Mucosa of rectum (tissue), 2 donors: ENCODE data around the gene LIPA.

Source experiments
- H3K27ac ChIP-seq, 2 donors: one replicate each; pipeline ENCODE4 v1.7.0; 2013; ENCODE audit warnings: inconsistent platforms in 2 of 2, low read depth in 2 of 2, low read length in 2 of 2
- H3K27me3 ChIP-seq, 2 donors: one replicate each; pipeline ENCODE4 v1.7.0; 2013; ENCODE audit warnings: low read length in 2 of 2; ENCODE audit not compliant: control insufficient read depth in 2 of 2, insufficient read depth in 2 of 2
- H3K36me3 ChIP-seq, 2 donors: one replicate each; pipeline ENCODE4 v1.7.0; 2013; ENCODE audit warnings: low read length in 2 of 2; ENCODE audit not compliant: control insufficient read depth in 2 of 2, insufficient read depth in 2 of 2
- H3K4me1 ChIP-seq, 2 donors: one replicate each; pipeline ENCODE4 v1.7.0; 2013; ENCODE audit warnings: low read length in 2 of 2, mild to moderate bottlenecking in 1 of 2; ENCODE audit not compliant: control insufficient read depth in 2 of 2, insufficient read depth in 2 of 2
- H3K4me3 ChIP-seq, 2 donors: one replicate each; pipeline ENCODE4 v1.7.0; 2013; ENCODE audit warnings: low read length in 2 of 2
- H3K9ac ChIP-seq, 2 donors: one replicate each; pipeline ENCODE4 v1.7.0; 2013; ENCODE audit warnings: low read length in 2 of 2, low read depth in 1 of 2, mild to moderate bottlenecking in 1 of 2
- H3K9me3 ChIP-seq, 2 donors: one replicate each; pipeline ENCODE4 v1.7.0; 2013; ENCODE audit warnings: low read length in 2 of 2; ENCODE audit not compliant: control insufficient read depth in 2 of 2
- donor health status: healthy.
- donor health status: Normal muscosa, but diverticular disease.

Gene LIPA

GRCh38 chr10:89228146-89228545 lies 23.4 kb downstream of the LIPA start:
- no peaks in the 10 kb centered on the region for H3K9me3 ChIP-seq
- H3K36me3 ChIP-seq = peaks cover 2 to 5% of the 10 kb centered on the region in 2 donors
- no peak overlapping the region for H3K27ac ChIP-seq
- H3K4me1 ChIP-seq = no peaks in the 10 kb centered on the region
- no peak overlapping the region for H3K9ac ChIP-seq
- H3K4me3 ChIP-seq = no peak overlapping the region
- H3K27me3 ChIP-seq = no peaks in the 10 kb centered on the region

GRCh38 chr10:89226891-89227290 lies 24.7 kb downstream of the LIPA start:
- no peak overlapping the region for H3K27ac ChIP-seq
- no peak overlapping the region for H3K4me3 ChIP-seq
- no peaks in the 10 kb centered on the region for H3K4me1 ChIP-seq
- no peaks in the 10 kb centered on the region for H3K9me3 ChIP-seq
- no peaks in the 10 kb centered on the region for H3K27me3 ChIP-seq
- H3K9ac ChIP-seq = no peak overlapping the region
- peaks cover 2 to 5% of the 10 kb centered on the region in 2 donors for H3K36me3 ChIP-seq

DNA sequence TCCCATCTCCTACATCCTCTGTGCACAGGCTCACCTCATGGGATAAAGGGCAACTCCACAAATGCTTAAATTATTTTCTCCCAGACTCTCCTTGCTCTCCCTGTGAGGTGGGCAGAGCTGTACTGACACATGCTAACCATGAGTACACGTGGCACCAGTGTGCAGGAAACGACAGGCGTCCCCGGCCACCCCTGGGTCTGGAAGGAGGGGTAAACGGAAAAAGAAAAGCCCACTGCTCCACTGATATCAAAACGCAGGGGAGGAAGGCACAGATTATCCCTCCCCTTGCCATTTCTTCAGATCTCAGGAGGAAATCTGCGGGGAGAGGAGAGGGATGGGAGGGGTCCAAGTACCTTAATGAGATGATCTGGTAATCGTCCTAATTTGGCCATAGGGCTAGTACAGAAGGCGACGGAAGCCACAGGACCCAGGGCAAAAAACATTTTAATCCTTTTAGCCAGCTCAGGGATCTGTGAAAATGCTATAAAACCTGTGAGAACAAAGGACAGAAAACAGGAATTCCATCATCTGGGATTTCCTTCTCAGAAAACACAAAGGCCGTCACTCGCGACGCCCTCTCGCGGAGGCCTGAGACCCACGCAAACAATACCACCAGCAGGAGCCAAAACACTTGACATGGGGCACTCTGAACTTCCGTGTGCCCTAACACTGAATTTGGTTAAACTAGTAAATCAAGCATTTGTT lies 26.7 kb downstream of the LIPA start:
- no peak overlapping the region for H3K27ac ChIP-seq
- no peak overlapping the region for H3K4me3 ChIP-seq
- no peaks in the 10 kb centered on the region for H3K4me1 ChIP-seq

DNA sequence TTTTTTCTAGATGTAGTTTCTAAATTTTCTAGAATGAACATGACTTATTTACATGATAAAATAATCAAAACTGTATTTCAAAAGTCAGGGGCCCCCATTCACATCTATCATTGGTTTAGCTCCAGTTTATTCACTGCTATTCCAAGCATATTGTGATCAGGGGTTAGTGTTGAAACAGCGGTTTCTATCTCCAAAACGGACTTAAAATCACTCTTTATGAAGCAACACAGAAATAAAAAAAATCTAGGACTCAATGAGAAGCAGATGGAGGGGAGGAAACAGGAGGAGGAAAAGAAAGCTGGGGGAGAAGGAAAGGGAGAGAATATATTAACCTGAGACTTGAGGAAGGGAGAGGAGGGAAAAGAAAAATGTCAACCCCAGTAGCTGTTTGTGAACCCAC lies 29.7 kb downstream of the LIPA start:
- Histone ChIP-seq H3K9me3 (no peaks in the 10 kb centered on the region), H3K27me3 (no peaks in the 10 kb centered on the region), H3K4me1 (peaks cover 5 to 6% of the 10 kb centered on the region in 2 donors), H3K27ac (no peak overlapping the region), H3K9ac (no peak overlapping the region), H3K36me3 (no peaks in the 10 kb centered on the region), H3K4me3 (no peak overlapping the region)

More for the DNA sequence above, 26.7 kb downstream of the LIPA start:
- H3K27me3 ChIP-seq = no peaks in the 10 kb centered on the region
- no peak overlapping the region for H3K9ac ChIP-seq
- no peaks in the 10 kb centered on the region for H3K9me3 ChIP-seq
- H3K36me3 ChIP-seq = peaks cover 2 to 5% of the 10 kb centered on the region in 2 donors

GRCh38 chr10:89219513-89220218 lies 31.9 kb downstream of the LIPA start:
- H3K9ac ChIP-seq = no peak overlapping the region

DNA sequence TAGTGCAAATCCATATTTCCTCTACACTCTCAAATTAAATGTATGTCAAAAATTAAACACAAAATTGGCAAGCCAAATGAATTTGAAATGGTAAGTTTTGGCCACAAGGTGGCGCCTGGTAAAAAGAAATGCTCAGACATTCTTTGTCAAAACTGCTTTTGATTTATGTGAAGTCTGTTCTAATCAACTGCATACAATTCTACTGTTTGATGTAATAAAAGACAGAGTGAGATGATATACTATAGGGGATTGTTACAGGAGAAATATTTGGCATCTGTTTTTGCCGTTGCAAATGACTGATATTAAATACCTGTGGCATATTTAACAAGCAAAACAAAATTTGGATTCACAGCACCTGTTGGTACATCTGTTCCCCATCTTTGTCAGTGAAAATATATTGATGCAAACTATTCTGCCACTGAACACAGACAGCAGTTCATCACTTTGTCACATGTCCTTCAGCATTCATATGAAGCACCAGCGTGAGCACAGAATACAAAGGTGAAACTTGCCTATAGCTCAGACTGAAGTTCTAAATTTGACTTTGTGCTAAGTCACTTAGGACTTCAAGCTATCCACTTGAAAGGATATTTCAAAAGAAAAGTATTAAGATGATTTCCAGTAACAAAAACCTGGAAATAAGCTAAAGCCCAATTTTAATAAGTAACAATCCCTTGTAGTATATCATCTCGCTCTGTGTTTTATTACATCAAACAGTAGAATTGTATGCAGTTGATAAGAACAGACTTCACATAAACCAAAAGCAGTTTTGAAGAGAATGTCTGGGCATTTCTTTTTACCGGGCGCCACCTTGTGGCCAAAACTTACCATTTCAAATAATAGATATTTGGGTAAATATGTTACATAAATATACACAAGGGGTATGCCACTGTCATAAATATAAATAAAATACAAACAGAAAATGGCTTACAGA lies 34.3 kb downstream of the LIPA start:
- peak overlapping the region; percentile 6 to 28 for H3K4me3 ChIP-seq
- peaks cover 5 to 6% of the 10 kb centered on the region in 2 donors for H3K4me1 ChIP-seq
- no peaks in the 10 kb centered on the region for H3K36me3 ChIP-seq
- no peak overlapping the region for H3K9ac ChIP-seq
- H3K27me3 ChIP-seq = no peaks in the 10 kb centered on the region
- no peaks in the 10 kb centered on the region for H3K9me3 ChIP-seq
- H3K27ac ChIP-seq = peak overlapping the region; percentile 19 to 41

More at GRCh38 chr10:89219513-89220218, 31.9 kb downstream of the LIPA start:
- no peaks in the 10 kb centered on the region for H3K9me3 ChIP-seq
- H3K27ac ChIP-seq = no peak overlapping the region
- H3K36me3 ChIP-seq = no peaks in the 10 kb centered on the region
- H3K27me3 ChIP-seq = no peaks in the 10 kb centered on the region
- H3K4me3 ChIP-seq = no peak overlapping the region
- H3K4me1 ChIP-seq = peaks cover 5 to 6% of the 10 kb centered on the region in 2 donors

DNA sequence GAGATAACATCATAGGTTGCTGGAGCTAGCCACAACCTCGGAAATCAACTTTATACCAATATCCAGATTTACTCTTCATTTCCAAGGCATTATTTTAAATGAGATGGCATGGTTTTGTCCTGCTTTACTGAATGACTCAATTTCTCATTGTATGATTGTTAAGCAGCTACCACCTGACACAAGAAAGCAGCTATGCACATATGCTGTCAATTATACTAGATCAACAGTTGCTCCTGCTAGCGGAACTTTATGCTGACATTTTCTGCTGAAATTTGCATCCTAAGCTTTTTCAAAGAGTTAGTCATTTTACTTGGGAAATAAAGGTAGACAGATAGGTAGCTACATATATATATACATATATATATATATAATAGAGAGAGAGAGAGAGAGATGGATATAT lies 35.5 kb downstream of the LIPA start:
- no peak overlapping the region for H3K4me3 ChIP-seq
- no peak overlapping the region for H3K27ac ChIP-seq
- no peaks in the 10 kb centered on the region for H3K9me3 ChIP-seq
- peaks cover 5 to 6% of the 10 kb centered on the region in 2 donors for H3K4me1 ChIP-seq
- H3K36me3 ChIP-seq = no peaks in the 10 kb centered on the region
- H3K27me3 ChIP-seq = no peaks in the 10 kb centered on the region
- H3K9ac ChIP-seq = no peak overlapping the region

DNA sequence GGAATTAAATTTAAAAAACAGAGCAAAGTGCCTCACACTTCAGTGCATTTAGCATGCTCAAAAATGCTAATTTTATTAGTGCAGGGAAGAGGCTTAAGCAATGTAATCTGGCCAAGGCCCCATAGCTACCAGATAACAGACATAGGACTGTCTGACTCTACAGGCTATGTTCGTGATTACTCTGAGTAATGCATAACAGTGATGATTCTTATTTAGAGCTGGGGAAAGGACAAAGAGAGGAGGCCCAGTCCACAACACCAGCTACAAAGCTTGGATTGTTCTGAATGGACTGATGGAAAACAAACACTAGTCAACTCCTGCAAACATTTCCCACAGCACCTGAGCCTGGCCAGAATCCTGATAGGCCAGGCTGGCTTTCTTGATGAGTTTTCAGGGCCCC lies 36.1 kb downstream of the LIPA start:
- Histone ChIP-seq H3K9ac (no peak overlapping the region), H3K4me3 (no peak overlapping the region), H3K27ac (no peak overlapping the region), H3K27me3 (peaks cover 0 to 4% of the 10 kb centered on the region in 2 donors), H3K36me3 (no peaks in the 10 kb centered on the region), H3K9me3 (no peaks in the 10 kb centered on the region), H3K4me1 (peaks cover 5 to 6% of the 10 kb centered on the region in 2 donors)

DNA sequence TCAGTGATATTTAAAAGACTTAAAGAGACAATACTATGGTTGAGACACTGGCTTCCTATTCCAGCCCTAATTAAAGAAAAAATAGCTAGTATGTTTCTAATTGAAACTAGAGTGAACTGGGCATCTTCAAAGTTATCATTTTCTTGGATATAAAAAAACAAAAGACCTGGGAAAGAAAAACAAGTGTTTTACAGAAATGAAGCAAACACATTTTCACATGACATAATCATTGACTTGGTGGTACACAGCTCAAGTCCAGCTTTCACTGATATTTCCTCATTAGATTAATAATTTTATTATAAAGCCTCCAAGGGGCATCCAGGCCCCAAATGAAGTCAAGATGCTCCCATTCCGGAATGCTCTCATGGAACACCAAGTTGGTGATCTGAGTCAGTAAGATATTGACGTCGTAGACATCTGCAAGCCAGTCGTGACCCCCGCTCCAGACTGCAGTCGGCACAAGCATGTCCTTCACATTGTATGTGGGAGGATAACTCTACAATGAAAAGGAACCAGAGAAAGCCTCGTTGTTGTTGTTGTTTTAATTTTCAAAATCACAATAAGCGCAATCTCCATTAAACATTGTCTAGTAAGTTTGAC lies 36.9 kb downstream of the LIPA start:
- Histone ChIP-seq H3K27ac (no peak overlapping the region), H3K36me3 (no peaks in the 10 kb centered on the region), H3K4me1 (peaks cover 5 to 6% of the 10 kb centered on the region in 2 donors), H3K9ac (no peak overlapping the region), H3K27me3 (peaks cover 0 to 7% of the 10 kb centered on the region in 2 donors), H3K4me3 (no peak overlapping the region), H3K9me3 (no peaks in the 10 kb centered on the region)
